ENCODE data around the gene ST6GALNAC4. TPM values are rescaled to one million over a fixed set of nuclear protein-coding genes. Genes with fewer than 3 reads are reported as not detected.

Gene ST6GALNAC4
- total and polyA plus RNA-seq, 9 of the 15 experiments (the other 6 are each of a cell fraction or from before 2014, with no cell fraction given), result 2.6 to 43.1 (median 15.4) TPM

GRCh38 chr9:127937388-127938297 is 20.8 kb upstream of the ST6GALNAC4 start, which contains the start of gene DPM2 (continued):
- TF ChIP-seq THAP12 (CRISPR knock-in tag; IDR thresholded peaks at IDR 0.05) (peak; percentile 49; the same call in 1 of the 2 replicates), UBTF (IDR thresholded peaks at IDR 0.05; ENCODE audit: borderline replicate concordance in 1 of 2, low read depth in 2 of 2, low read length in 2 of 2) (no peak; a peak in 1 of 4 replicates), NRF1 (conservative IDR thresholded peaks at IDR 0.05 in 1 of 2, IDR thresholded peaks at IDR 0.05 in 1 of 2) (peak; percentile 62 to 69), BRCA1 (IDR thresholded peaks at IDR 0.05) (no peak), BRCA1 (CRISPR knock-in tag; IDR thresholded peaks at IDR 0.05) (peak; percentile 69; the same call in 1 of the 2 replicates), ZNF280A (IDR thresholded peaks at IDR 0.05; ENCODE audit: low read depth, partially characterized antibody) (no peak), POLR2H (tag; IDR thresholded peaks at IDR 0.05; ENCODE audit: low read depth) (peak; percentile 69; the same call in 1 of the 2 replicates), NR4A1 (CRISPR knock-in tag; IDR thresholded peaks at IDR 0.05) (no peak; the same call in 1 of the 2 replicates), NR4A1 (tag; IDR thresholded peaks at IDR 0.05) (no peak), KLF13 (tag; IDR thresholded peaks at IDR 0.05; ENCODE audit: borderline replicate concordance, low read depth) (peak; percentile 52; the same call in 1 of the 2 replicates), YY1 (IDR thresholded peaks at IDR 0.05; ENCODE audit: borderline replicate concordance in 1 of 3, control insufficient read depth in 1 of 3, extremely low read depth in 1 of 3, insufficient read depth in 3 of 3, insufficient read length in 1 of 3, insufficient replicate concordance in 2 of 3, low read depth in 1 of 3, low read length in 2 of 3) (peak in 2 of 3 experiments; percentile 17 to 52), MAX (CRISPR knock-in tag; IDR thresholded peaks at IDR 0.05) (peak; percentile 69; the same call in 1 of the 2 replicates), HCFC1 (IDR thresholded peaks at IDR 0.05; ENCODE audit: low read depth, low read length) (peak; percentile 98), POLR2G (IDR thresholded peaks at IDR 0.05; ENCODE audit: low read depth, low read length) (peak; percentile 89), CREB1 (IDR thresholded peaks at IDR 0.05) (peak; percentile 44; the same call in 1 of the 2 replicates), CREB1 (CRISPR knock-in tag; IDR thresholded peaks at IDR 0.05) (peak; percentile 63; the same call in 1 of the 2 replicates), MYNN (IDR thresholded peaks at IDR 0.05) (no peak), MYNN (CRISPR knock-in tag; IDR thresholded peaks at IDR 0.05) (no peak), RCOR1 (IDR thresholded peaks at IDR 0.05; ENCODE audit: borderline replicate concordance in 1 of 2, low read depth in 2 of 2, low read length in 2 of 2) (peak in 1 of 2 experiments; percentile 56; a peak in 3 of 4 replicates)
